HFF-Myc (cell line): Measurements from ENCODE around the gene UBE2B.

Source experiments
- DNase-seq: peaks from one replicate; pipeline ENCODE4 v3.0.0-alpha.2; 2011; ENCODE audit warnings: low read depth; ENCODE audit errors: extremely low read depth
- H3K4me3 ChIP-seq: replicated peaks from 2 replicates; pipeline ENCODE4 v1.5.1; 2011; ENCODE audit warnings: low read depth, mild to moderate bottlenecking, control low read depth, low read length
- CTCF ChIP-seq: IDR thresholded peaks from 2 replicates; pipeline ENCODE4 v1.5.1; 2012; ENCODE audit warnings: mild to moderate bottlenecking, low read depth, low read length, control low read depth; ENCODE audit errors: missing control alignments

Gene UBE2B

GRCh38 chr5:134423376-134423775 lies 52.0 kb downstream of the UBE2B start:
- no peak for DNase-seq
- TF ChIP-seq CTCF: no peak
- no peak overlapping the region for H3K4me3 ChIP-seq

- DNase-seq: no peak
- no peak for TF ChIP-seq CTCF
- no peak overlapping the region for H3K4me3 ChIP-seq
Measured at GRCh38 chr5:134426361-134426760, 55.0 kb downstream of the UBE2B start.

GRCh38 chr5:134427540-134428041 lies 56.2 kb downstream of the UBE2B start:
- TF ChIP-seq CTCF: no peak
- H3K4me3 ChIP-seq: no peak overlapping the region
- no peak for DNase-seq

- no peak overlapping the region for H3K4me3 ChIP-seq
Measured at GRCh38 chr5:134430001-134430569, 58.7 kb downstream of the UBE2B start.

GRCh38 chr5:134432174-134432573 lies 60.8 kb downstream of the UBE2B start:
- no peak overlapping the region for H3K4me3 ChIP-seq
- no peak for TF ChIP-seq CTCF
- DNase-seq: no peak

More at GRCh38 chr5:134430001-134430569, 58.7 kb downstream of the UBE2B start:
- no peak for DNase-seq
- no peak for TF ChIP-seq CTCF

- TF ChIP-seq CTCF: no peak
- no peak for DNase-seq
Measured at GRCh38 chr5:134432677-134433359, 61.4 kb downstream of the UBE2B start.

More at GRCh38 chr5:134432677-134433359, 61.4 kb downstream of the UBE2B start:
- H3K4me3 ChIP-seq: no peak overlapping the region
